ENCODE results near the gene DPP9.

DPP9 gene

DNA sequence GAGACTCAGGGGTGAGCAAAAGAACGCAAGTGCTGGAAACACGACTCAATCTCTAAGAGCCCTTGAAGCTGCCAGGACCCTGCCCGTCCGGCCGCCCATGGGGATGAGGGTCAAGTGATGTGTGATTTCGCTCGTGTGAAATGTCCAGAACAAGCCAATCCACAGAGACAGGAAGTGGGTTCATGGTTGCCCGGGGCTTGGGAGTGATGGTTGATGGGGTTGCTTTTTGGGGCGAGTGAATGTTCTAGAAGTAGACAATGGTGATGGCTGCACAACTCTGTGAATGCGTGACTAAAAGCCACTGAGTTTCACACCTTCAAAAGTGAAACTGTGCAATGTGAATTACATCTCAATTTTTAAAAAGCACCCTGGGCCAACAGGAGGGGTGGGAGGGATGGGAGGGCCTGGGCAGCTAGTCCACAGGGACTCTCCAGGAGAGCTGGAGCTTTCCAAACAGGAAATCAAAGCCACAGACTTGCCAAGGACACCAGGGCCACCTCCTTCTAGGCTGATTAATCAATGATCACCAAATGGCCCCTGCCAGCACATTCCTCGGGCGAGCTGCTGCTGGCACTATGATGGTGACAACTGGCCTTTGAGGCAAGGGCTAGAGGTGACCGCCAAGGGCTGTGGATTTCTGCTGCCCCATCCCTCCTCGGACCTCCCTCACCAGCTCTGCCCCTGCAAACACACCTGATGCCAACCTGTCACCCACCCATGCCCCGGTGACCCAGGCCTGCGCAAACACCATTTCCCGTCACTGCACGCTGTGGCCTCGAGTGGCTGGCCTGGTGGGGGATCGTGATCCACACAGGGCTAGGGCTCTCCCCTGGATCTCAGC is 14.0 kb downstream of the DPP9 start:
- TF ChIP-seq, protein P1, sequence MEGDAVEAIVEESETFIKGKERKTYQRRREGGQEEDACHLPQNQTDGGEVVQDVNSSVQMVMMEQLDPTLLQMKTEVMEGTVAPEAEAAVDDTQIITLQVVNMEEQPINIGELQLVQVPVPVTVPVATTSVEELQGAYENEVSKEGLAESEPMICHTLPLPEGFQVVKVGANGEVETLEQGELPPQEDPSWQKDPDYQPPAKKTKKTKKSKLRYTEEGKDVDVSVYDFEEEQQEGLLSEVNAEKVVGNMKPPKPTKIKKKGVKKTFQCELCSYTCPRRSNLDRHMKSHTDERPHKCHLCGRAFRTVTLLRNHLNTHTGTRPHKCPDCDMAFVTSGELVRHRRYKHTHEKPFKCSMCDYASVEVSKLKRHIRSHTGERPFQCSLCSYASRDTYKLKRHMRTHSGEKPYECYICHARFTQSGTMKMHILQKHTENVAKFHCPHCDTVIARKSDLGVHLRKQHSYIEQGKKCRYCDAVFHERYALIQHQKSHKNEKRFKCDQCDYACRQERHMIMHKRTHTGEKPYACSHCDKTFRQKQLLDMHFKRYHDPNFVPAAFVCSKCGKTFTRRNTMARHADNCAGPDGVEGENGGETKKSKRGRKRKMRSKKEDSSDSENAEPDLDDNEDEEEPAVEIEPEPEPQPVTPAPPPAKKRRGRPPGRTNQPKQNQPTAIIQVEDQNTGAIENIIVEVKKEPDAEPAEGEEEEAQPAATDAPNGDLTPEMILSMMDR (IDR thresholded peaks at IDR 0.05) = no peak
- TF ChIP-seq ZFX (IDR thresholded peaks at IDR 0.05; ENCODE audit: borderline replicate concordance) = no peak
- H3K27ac ChIP-seq = no peak overlapping the region

DNA sequence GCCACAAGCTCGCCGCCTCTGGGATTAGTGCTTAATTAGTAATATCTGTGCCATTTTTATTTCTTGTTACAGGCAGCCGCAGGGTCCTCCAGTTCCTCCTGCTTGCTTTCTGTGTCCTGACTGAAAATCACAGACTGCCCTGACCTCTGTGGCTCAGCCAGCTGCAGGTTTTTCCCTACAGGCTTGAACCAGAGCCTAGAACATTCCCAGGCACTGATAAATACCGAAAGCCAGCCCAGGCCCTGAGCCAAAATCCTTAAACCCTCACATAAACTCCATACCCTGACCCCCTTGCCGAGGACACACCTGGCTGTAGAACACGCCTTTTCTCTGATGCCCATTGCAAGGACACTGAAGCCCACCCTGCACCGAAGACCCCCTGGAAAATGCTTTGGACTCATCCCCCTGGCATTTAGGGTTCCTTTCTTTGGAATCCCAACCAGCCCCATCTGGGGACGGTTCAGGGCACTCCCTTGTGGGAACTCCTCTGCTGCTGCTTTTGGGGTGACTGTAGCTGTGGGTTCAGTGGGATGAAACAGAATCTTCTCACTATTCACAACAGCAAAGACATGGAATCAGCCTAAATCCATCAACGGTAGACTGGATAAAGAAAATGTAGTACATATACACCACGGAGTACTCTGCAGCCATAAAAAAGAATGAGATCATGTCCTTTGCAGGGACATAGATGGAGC is 15.5 kb downstream of the DPP9 start:
- no peak for TF ChIP-seq ZFX (IDR thresholded peaks at IDR 0.05; ENCODE audit: borderline replicate concordance)
- TF ChIP-seq, protein P1 (IDR thresholded peaks at IDR 0.05) = no peak
- no peak overlapping the region for H3K27ac ChIP-seq

- TF ChIP-seq, protein P1 (IDR thresholded peaks at IDR 0.05) = no peak
- TF ChIP-seq ZFX (IDR thresholded peaks at IDR 0.05; ENCODE audit: borderline replicate concordance) = no peak
- no peak overlapping the region for H3K27ac ChIP-seq
Observed at GRCh38 chr19:4707322-4707721, 16.3 kb downstream of the DPP9 start.

GRCh38 chr19:4705413-4706131 is 18.1 kb downstream of the DPP9 start:
- TF ChIP-seq, protein P1 (IDR thresholded peaks at IDR 0.05) = no peak
- no peak for TF ChIP-seq ZFX (IDR thresholded peaks at IDR 0.05; ENCODE audit: borderline replicate concordance)
- no peak overlapping the region for H3K27ac ChIP-seq

- H3K27ac ChIP-seq = no peak overlapping the region
- TF ChIP-seq ZFX (IDR thresholded peaks at IDR 0.05; ENCODE audit: borderline replicate concordance) = no peak
- TF ChIP-seq, protein P1 (IDR thresholded peaks at IDR 0.05) = no peak
Observed at GRCh38 chr19:4704317-4704673, 19.3 kb downstream of the DPP9 start.

GRCh38 chr19:4703671-4704316 is 19.8 kb downstream of the DPP9 start:
- TF ChIP-seq ZFX (IDR thresholded peaks at IDR 0.05; ENCODE audit: borderline replicate concordance) = no peak
- TF ChIP-seq, protein P1 (IDR thresholded peaks at IDR 0.05) = no peak
- no peak overlapping the region for H3K27ac ChIP-seq
